ENCODE results near the gene ZC3H12D. TPM values are rescaled to one million over a fixed set of nuclear protein-coding genes. Genes with fewer than 3 reads are reported as not detected.

Gene ZC3H12D
- total RNA-seq, 1 donor from 2014 or later, result 9.7 TPM

- intact Hi-C loops (cut with micrococcal nuclease), result no loop called here
These were observed 41.2 kb downstream of the ZC3H12D start for GRCh38 chr6:149443411-149444181.

- intact Hi-C loops (cut with micrococcal nuclease), result no loop called here
These were observed 43.1 kb downstream of the ZC3H12D start for GRCh38 chr6:149441740-149442139.

- intact Hi-C loops (cut with micrococcal nuclease), result no loop called here
These were observed 43.8 kb downstream of the ZC3H12D start for GRCh38 chr6:149440735-149441671.

GRCh38 chr6:149439626-149440025 lies 45.2 kb downstream of the ZC3H12D start:
- intact Hi-C loops (cut with micrococcal nuclease), result loop anchor here (10.0 kb wide), 1 partner anchor 495 kb away; no protein-coding TSS in a partner anchor

- intact Hi-C loops (cut with micrococcal nuclease), result loop anchor here (10.0 kb wide), 1 partner anchor 494 kb away; no protein-coding TSS in a partner anchor
These were observed 46.0 kb downstream of the ZC3H12D start for GRCh38 chr6:149438855-149439254.

- intact Hi-C loops (cut with micrococcal nuclease), result loop anchor here (10.0 kb wide), 1 partner anchor 492 kb away; no protein-coding TSS in a partner anchor
These were observed 47.6 kb downstream of the ZC3H12D start for GRCh38 chr6:149437212-149437611.

GRCh38 chr6:149436647-149437046 lies 48.2 kb downstream of the ZC3H12D start:
- intact Hi-C loops (cut with micrococcal nuclease), result loop anchor here (10.0 kb wide), 1 partner anchor 492 kb away; no protein-coding TSS in a partner anchor

- intact Hi-C loops (cut with micrococcal nuclease), result loop anchor here (10.0 kb wide), 1 partner anchor 491 kb away; no protein-coding TSS in a partner anchor
These were observed 48.8 kb downstream of the ZC3H12D start for GRCh38 chr6:149435919-149436586.

GRCh38 chr6:149433881-149434280 lies 50.9 kb downstream of the ZC3H12D start:
- intact Hi-C loops (cut with micrococcal nuclease), result loop anchor here (10.0 kb wide), 1 partner anchor 489 kb away; no protein-coding TSS in a partner anchor

- intact Hi-C loops (cut with micrococcal nuclease), result loop anchor here (10.0 kb wide), 1 partner anchor 489 kb away; no protein-coding TSS in a partner anchor
These were observed 51.4 kb downstream of the ZC3H12D start for GRCh38 chr6:149433405-149433804.

- intact Hi-C loops (cut with micrococcal nuclease), result loop anchor here (1.0 to 10.0 kb wide), 4 partner anchors 85 to 487 kb away; no protein-coding TSS in a partner anchor
These were observed 52.7 kb downstream of the ZC3H12D start for GRCh38 chr6:149431905-149432775.

- intact Hi-C loops (cut with micrococcal nuclease), result loop anchor here (10.0 kb wide), 1 partner anchor 485 kb away; no protein-coding TSS in a partner anchor
These were observed 55.1 kb downstream of the ZC3H12D start for GRCh38 chr6:149429427-149430360.

- intact Hi-C loops (cut with micrococcal nuclease), result no loop called here
These were observed 56.2 kb downstream of the ZC3H12D start for GRCh38 chr6:149428606-149429005.

GRCh38 chr6:149425754-149426153 lies 59.1 kb downstream of the ZC3H12D start:
- intact Hi-C loops (cut with micrococcal nuclease), result no loop called here

GRCh38 chr6:149425224-149425623 lies 59.6 kb downstream of the ZC3H12D start:
- intact Hi-C loops (cut with micrococcal nuclease), result no loop called here

- intact Hi-C loops (cut with micrococcal nuclease), result no loop called here
These were observed 60.8 kb downstream of the ZC3H12D start for GRCh38 chr6:149423964-149424440.

GRCh38 chr6:149422581-149422980 lies 62.2 kb downstream of the ZC3H12D start:
- intact Hi-C loops (cut with micrococcal nuclease), result no loop called here

- intact Hi-C loops (cut with micrococcal nuclease), result no loop called here
These were observed 63.7 kb downstream of the ZC3H12D start for GRCh38 chr6:149421132-149421531.

Measured in T-helper 2 cell treated with Interferon-gamma antibody and Interleukin-4, amounts not matched to agents 100 ng/mL and 5 ng/mL, for 36 hours (primary cell).